GM06990 (cell line): Measurements from ENCODE around the gene ATP4B.

Source experiments
- DNase-seq: peaks from one replicate; pipeline ENCODE4 v3.0.0-alpha.2; 2011; ENCODE audit not compliant: insufficient read length; ENCODE audit errors: extremely low read depth
- H3K27me3 ChIP-seq: replicated peaks from 2 replicates; pipeline ENCODE4 v1.6.0; 2011; ENCODE audit warnings: low read length; ENCODE audit not compliant: control insufficient read depth, insufficient read depth
- H3K36me3 ChIP-seq: 2 replicates; pipeline ENCODE4 v1.5.1; 2011; ENCODE audit warnings: low read length; ENCODE audit not compliant: control insufficient read depth, insufficient read depth
- H3K4me3 ChIP-seq: replicated peaks from 2 replicates; pipeline ENCODE4 v1.5.1; 2011; ENCODE audit warnings: low read depth, mild to moderate bottlenecking, control low read depth, low read length
- CTCF ChIP-seq: IDR thresholded peaks from 2 replicates; pipeline ENCODE4 v1.5.1; 2011; ENCODE audit warnings: low read length, control low read depth, mild to moderate bottlenecking, inconsistent platforms; ENCODE audit not compliant: insufficient read depth, poor library complexity, severe bottlenecking

ATP4B gene

DNA sequence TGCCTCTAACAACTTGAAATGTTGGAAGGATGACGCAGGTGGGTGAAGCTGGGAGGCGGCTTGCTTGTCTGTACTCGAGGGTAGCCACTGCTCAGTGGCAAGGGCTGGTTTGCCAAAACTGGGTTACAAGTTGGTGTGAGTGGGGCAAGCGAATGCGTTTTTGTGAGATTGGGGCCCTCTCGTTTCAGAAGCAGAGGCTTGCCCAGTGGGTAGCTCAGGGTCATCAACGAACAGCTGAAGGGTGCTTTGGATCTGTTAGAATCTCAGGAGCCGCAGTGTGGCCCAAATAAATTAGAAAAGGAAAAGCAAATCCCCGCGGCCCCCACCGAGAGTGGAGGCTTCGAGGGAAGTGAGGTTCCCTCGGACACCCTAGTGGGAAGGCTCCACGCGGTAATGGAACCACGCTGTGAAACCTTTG is 7.3 kb downstream of the ATP4B start:
- Histone ChIP-seq H3K4me3 (no peak overlapping the region), H3K36me3 (no peaks in the 10 kb centered on the region), H3K27me3 (no peaks in the 10 kb centered on the region)
- DNase-seq: no peak
- TF ChIP-seq CTCF: no peak

- H3K27me3 ChIP-seq: no peaks in the 10 kb centered on the region
- no peak for DNase-seq
- H3K36me3 ChIP-seq: no peaks in the 10 kb centered on the region
- TF ChIP-seq CTCF: no peak
- no peak overlapping the region for H3K4me3 ChIP-seq
Measured at GRCh38 chr13:113650275-113650674, 7.7 kb downstream of the ATP4B start.

DNA sequence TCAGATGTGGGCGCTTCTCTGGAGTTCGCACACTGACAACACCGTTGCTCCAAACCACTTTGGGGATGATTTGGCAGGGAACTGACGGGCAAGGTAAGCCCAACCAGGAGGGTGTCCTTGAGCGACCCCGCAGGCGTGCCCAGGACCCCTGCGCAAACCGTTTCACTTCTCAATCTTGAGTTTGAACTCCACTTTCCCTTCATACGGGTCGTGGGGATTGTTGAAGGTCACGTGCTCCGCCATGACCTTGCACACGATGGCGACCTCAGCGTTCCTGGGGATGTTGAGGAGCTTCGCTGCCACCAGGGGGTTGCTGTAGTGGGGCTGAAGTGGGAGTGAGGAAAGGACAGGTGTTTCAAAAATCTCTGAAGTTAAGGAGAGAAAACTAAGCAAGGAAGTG is 8.8 kb downstream of the ATP4B start:
- Histone ChIP-seq H3K4me3 (no peak overlapping the region), H3K36me3 (no peaks in the 10 kb centered on the region)
- no peak for DNase-seq

GRCh38 chr13:113648216-113648610 is 9.8 kb downstream of the ATP4B start:
- DNase-seq: no peak
- H3K4me3 ChIP-seq: no peak overlapping the region
- no peaks in the 10 kb centered on the region for H3K27me3 ChIP-seq
- no peak for TF ChIP-seq CTCF
- no peaks in the 10 kb centered on the region for H3K36me3 ChIP-seq

More for the DNA sequence above, 8.8 kb downstream of the ATP4B start:
- no peaks in the 10 kb centered on the region for H3K27me3 ChIP-seq
- no peak for TF ChIP-seq CTCF

DNA sequence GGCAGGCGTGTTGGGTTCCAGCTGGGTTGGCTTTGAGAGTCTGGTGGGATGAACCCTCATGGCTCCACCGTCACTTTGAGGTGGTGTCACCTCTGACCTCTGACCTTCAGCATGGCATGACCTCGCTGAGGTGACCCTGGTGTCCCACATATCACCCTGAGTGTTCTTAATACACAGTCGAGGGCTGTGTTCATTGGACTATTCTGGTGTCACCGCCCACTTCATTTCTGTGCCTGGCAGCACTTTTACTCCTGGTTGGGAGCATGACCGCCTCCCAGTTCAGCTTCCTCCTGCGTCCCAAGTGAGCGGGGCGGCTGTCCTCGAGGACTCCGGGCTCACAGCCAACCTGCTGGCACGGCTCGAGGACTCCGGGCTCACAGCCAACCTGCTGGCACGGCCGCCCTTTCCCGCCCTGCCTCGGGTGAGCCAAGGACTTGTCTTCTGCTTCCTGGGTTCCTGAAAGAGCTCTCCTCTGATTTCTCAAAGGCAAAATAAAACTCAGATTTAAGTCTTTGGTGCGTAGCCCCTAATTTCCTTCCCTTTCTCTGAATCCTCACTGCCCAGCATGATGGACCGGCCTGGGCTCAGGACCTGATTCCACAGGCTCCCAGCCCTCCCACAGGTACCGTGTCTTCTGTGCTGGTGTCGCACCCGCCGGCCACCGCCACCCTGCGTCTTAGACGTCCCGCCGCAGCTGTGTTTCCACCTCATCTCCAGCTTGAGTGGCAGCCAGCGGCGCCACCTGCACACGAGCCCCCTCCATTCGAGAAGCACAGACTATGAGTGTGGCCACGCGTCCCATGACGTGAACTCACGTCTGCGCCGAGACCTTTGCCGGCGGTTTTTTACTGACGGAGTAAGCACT is 10.4 kb downstream of the ATP4B start:
- DNase-seq: no peak
- no peak overlapping the region for H3K4me3 ChIP-seq
- TF ChIP-seq CTCF: no peak
- H3K27me3 ChIP-seq: no peaks in the 10 kb centered on the region
- no peaks in the 10 kb centered on the region for H3K36me3 ChIP-seq

- Histone ChIP-seq H3K4me3 (no peak overlapping the region), H3K36me3 (no peaks in the 10 kb centered on the region; the same call in 1 of the 2 replicates), H3K27me3 (no peaks in the 10 kb centered on the region)
- TF ChIP-seq CTCF: no peak
- DNase-seq: no peak
Measured at GRCh38 chr13:113646921-113647340, 11.1 kb downstream of the ATP4B start.
